ENCODE results near the gene CIZ1. TPM values are rescaled to one million over a fixed set of nuclear protein-coding genes. Genes with fewer than 3 reads are reported as not detected.
"Not testable (repeated sequence)": the region's sequence is repeated elsewhere in the genome, so short reads cannot be mapped to it uniquely, and the experiment has no call there.

The CIZ1 gene
- total RNA-seq = 142 and 143 TPM in 2 replicates

DNA sequence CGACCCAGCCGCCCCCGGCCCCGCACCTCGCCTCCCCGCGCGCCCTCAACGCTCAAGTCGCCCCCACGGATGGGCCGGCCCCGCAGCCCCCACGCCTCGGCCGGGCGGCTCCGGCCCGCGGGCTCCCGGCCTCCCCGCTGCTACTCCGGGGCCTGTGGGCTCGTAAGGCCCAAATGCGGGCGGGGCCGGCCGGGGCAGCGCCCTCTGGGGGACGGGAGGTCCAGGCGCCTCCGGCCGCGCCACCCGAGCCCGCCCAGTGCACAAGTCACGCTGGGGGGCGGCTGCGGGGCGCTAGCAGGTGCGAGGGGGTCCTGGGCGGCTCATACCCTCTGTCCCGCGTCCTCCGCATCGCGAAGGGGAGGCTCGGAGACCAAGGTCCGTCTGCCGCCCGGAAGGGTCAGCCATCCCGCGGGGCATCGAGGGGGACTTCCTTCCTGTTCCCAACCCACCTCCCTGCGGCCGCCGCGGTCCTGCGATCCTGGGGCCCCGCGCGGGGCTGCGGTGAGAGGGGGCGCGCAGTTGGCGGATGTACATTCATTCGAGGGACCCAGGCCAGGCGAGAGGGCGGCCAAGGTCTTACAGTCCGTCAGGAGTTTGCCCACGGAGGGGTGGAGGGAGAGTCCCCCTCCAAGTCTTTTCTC lies at the start of gene CIZ1:
Gene CIZ1, minus strand, starts transcription at position 167 of the 641 bp plus-strand sequence. CDS start 715 bp downstream, outside the sequence.
- Mint-ChIP-seq H3K27me3 (no peaks in the 10 kb centered on the region), H3K36me3 (ENCODE audit: low read depth) (peaks cover 22% of the 10 kb centered on the region), H3K4me3 (peak within 1 kb of the TSS; percentile 100), H3K27ac (peak within 1 kb of the TSS; percentile 92), H3K9me3 (no peaks in the 10 kb centered on the region), H3K4me1 (peaks cover 29% of the 10 kb centered on the region)
- intact Hi-C loops (cut with micrococcal nuclease) = loop anchor here (1.0 to 5.0 kb wide), 2 partner anchors 12 to 64 kb away; partner anchors contain the start of genes DNM1 and PTGES2
- peak; percentile 93 for DNase-seq

DNA sequence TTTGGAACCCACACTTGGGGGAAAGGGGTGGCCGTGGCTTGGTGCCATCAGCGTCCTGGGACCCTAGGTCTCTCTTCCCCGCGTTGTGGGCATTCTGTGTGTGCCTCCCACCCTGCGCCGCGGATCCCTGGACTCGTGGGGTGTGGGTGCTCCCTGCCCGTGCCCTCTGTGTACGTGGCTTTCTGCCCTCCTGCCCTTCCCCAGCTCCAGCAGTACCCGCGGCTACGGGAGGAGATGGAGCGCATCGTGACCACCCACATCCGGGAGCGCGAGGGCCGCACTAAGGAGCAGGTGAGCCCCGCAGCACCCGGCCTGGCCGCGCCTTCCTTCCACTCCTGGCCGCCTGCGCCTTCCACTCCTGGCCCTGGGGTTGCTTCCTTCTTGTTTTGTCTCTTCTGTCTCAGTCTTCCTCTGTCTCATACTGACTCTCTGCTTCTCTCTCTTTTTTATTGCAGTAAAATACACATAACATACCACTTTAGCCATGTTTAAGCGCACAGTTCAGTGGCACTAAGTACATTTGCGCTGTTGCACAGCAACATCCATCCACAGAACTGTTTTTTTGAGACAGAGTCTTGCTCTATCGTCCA lies 42.5 kb upstream of the CIZ1 start:
- no peak overlapping the region for H3K4me3 Mint-ChIP-seq
- no peak overlapping the region for H3K27ac Mint-ChIP-seq
- H3K4me1 Mint-ChIP-seq = no peaks in the 10 kb centered on the region
- no peaks in the 10 kb centered on the region for H3K27me3 Mint-ChIP-seq
- no peaks in the 10 kb centered on the region for H3K9me3 Mint-ChIP-seq
- intact Hi-C loops (cut with micrococcal nuclease) = no loop called here
- H3K36me3 Mint-ChIP-seq (ENCODE audit: low read depth) = no peaks in the 10 kb centered on the region
- no peak for DNase-seq

DNA sequence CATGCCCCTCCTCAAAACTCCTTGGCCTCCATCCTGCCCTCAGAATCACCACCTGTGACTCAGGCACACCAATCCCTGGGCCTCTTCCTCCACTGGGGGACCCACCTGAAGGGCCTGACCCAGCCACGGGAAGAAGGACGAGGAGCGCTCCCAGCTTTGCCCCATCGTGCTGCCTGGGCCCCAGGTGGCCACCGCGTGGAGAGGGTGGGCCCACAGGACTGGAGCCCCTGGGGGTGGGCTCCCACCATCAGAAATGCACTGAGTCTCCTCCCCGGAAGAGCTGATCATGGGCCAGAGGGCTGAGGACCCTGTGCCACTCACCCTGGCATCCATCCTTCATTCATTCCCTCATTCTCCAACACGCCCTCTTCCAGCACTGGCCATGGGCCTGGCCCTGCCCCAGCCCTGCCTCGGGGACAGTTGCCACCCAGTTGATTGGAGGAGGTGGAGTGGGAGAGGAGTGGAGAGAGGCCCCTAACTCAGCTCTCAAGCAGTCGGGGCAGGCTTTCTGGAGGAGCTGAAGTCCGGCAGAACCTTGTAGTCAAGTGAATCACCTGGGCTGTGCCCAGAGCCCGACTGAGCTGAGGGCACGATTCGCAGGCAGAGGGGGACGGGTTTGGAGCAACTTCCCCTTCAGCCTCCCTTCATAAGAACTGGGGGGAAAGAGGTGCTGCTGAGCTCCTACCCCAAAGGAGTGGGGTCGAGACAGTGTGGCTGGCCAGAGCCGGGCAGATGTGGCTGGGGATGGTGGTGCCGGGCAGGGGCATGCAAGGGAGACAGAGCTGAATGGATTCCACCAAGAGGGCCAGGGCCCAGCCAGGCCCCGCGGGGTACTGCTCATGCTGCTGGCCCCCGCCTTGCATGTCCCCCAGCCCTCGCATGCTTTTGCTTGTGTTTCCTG lies 41.4 kb upstream of the CIZ1 start:
- H3K27me3 Mint-ChIP-seq = no peaks in the 10 kb centered on the region
- no peaks in the 10 kb centered on the region for H3K36me3 Mint-ChIP-seq (ENCODE audit: low read depth)
- no peak overlapping the region for H3K27ac Mint-ChIP-seq
- no peaks in the 10 kb centered on the region for H3K9me3 Mint-ChIP-seq
- no peaks in the 10 kb centered on the region for H3K4me1 Mint-ChIP-seq
- DNase-seq = no peak
- H3K4me3 Mint-ChIP-seq = no peak overlapping the region
- intact Hi-C loops (cut with micrococcal nuclease) = no loop called here

GRCh38 chr9:128231638-128232527 lies 40.5 kb upstream of the CIZ1 start:
- Mint-ChIP-seq H3K4me1 (no peaks in the 10 kb centered on the region), H3K36me3 (ENCODE audit: low read depth) (no peaks in the 10 kb centered on the region), H3K4me3 (no peak overlapping the region), H3K9me3 (no peaks in the 10 kb centered on the region), H3K27me3 (no peaks in the 10 kb centered on the region), H3K27ac (no peak overlapping the region)
- intact Hi-C loops (cut with micrococcal nuclease) = no loop called here
- no peak for DNase-seq

DNA sequence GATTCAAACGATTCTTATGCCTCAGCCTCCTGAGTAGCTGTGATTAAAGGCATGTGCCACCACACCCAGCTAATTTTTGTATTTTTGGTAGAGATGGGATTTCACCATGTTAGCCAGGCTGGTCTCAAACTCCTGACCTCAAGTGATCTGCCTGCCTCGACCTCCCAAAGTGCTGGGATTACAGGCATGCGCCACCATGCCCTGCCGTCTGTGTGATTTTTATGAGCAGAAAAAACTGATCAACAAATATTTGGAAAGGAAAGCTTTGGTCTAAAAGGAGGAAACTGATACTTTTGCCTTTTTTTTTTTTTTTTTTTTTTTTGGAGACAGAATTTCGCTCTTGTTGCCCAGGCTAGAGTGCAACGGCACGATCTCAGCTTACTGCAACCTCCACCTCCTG lies 39.5 kb upstream of the CIZ1 start:
- H3K4me3 Mint-ChIP-seq; H3K9me3 Mint-ChIP-seq; H3K4me1 Mint-ChIP-seq; H3K27ac Mint-ChIP-seq; DNase-seq; intact Hi-C loops (cut with micrococcal nuclease); H3K27me3 Mint-ChIP-seq; H3K36me3 Mint-ChIP-seq (ENCODE audit: low read depth): not testable (repeated sequence)

DNA sequence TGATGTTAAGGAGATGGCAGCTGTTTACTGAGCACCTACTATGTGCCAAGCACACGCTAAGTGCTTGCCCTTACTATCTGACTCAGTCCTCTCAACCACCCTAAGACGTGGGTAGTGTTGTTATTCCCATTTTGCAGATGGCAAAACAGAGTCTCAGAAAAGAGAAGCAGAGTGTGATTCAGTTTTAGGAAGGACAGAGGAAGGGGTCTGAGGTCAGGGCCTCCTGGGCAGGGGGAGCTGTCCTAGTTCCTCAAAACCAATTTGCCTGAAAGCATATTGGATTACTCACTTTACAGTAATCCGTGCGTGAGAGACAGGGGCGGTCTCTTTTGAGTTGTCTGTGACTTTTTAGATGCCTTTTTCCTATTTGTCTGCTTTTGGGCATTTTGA lies 35.0 kb upstream of the CIZ1 start:
- Mint-ChIP-seq H3K27ac (no peak overlapping the region), H3K9me3 (no peaks in the 10 kb centered on the region), H3K4me3 (no peak overlapping the region), H3K27me3 (no peaks in the 10 kb centered on the region), H3K36me3 (ENCODE audit: low read depth) (no peaks in the 10 kb centered on the region), H3K4me1 (no peaks in the 10 kb centered on the region)
- intact Hi-C loops (cut with micrococcal nuclease) = no loop called here
- no peak for DNase-seq

GRCh38 chr9:128225770-128226411 lies 34.5 kb upstream of the CIZ1 start:
- Mint-ChIP-seq H3K36me3 (ENCODE audit: low read depth) (no peaks in the 10 kb centered on the region), H3K9me3 (no peaks in the 10 kb centered on the region), H3K4me1 (peaks cover under 1% of the 10 kb centered on the region), H3K27me3 (peaks cover 1% of the 10 kb centered on the region), H3K27ac (no peak overlapping the region), H3K4me3 (no peak overlapping the region)
- DNase-seq = no peak
- intact Hi-C loops (cut with micrococcal nuclease) = no loop called here

DNA sequence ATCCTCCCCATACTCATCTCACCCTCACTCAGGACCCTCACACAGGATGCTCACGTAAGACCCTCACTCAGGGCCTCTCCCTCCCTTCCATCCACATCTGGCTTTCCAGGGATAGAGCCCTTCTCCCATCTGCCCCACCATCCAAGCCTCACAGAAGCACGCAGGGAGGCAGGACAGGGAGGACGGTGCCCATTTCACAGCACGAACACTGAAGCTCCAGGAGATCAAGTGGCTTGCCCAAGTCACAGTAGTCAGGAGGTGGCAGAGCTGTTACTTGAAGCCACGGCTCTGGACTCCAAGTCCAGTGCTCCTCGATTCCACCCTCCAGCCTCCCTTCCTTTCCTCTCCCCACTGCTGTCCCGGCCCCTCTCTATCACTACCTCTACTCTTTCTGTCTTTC lies 33.5 kb upstream of the CIZ1 start:
- DNase-seq = no peak
- peaks cover 2% of the 10 kb centered on the region for H3K4me1 Mint-ChIP-seq
- H3K9me3 Mint-ChIP-seq = no peaks in the 10 kb centered on the region
- H3K36me3 Mint-ChIP-seq (ENCODE audit: low read depth) = no peaks in the 10 kb centered on the region
- no peak overlapping the region for H3K27ac Mint-ChIP-seq
- intact Hi-C loops (cut with micrococcal nuclease) = no loop called here
- peaks cover 2% of the 10 kb centered on the region for H3K27me3 Mint-ChIP-seq
- no peak overlapping the region for H3K4me3 Mint-ChIP-seq

DNA sequence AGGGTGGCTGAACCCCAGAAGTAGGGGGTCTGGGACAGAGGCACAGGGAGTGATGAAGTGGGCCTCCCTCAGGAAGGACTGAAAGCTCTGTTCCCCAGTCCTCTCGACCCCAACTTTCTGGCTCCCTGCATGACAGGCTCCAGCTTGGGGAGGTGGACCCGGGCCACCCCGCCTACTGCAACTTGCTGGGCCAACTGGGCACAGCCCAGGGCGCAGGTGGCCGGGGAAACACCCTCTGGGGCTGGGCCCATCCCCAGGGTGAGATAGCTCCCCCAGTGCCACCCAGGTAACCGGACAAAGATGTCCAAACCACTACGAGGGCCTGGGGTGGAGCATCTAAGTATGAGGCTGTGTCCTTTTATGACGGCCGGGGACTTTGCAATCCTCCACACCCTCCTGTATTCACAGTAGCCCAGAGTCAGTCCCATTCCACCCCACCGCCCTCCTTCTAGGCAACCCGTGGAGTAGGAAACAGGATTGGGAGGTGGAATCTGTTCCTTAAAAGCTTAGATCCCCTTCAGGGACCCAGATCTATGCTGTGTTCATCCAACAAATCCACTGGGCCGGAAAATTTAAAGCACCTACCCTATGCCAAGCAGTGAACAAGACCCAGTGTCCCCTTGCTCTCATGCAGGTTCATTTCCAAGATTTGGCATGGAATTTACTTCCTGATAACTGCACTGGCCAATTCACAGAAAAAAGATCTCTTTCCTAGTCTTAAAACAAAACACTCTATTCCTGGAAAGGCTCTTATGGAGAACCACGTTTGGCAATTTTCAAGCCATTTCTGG lies 31.7 kb upstream of the CIZ1 start:
- H3K27me3 Mint-ChIP-seq = peaks cover 3% of the 10 kb centered on the region
- no peak for DNase-seq
- intact Hi-C loops (cut with micrococcal nuclease) = no loop called here
- H3K4me3 Mint-ChIP-seq = no peak overlapping the region
- peaks cover 12% of the 10 kb centered on the region for H3K4me1 Mint-ChIP-seq
- H3K27ac Mint-ChIP-seq = no peak overlapping the region
- no peaks in the 10 kb centered on the region for H3K36me3 Mint-ChIP-seq (ENCODE audit: low read depth)
- no peaks in the 10 kb centered on the region for H3K9me3 Mint-ChIP-seq

DNA sequence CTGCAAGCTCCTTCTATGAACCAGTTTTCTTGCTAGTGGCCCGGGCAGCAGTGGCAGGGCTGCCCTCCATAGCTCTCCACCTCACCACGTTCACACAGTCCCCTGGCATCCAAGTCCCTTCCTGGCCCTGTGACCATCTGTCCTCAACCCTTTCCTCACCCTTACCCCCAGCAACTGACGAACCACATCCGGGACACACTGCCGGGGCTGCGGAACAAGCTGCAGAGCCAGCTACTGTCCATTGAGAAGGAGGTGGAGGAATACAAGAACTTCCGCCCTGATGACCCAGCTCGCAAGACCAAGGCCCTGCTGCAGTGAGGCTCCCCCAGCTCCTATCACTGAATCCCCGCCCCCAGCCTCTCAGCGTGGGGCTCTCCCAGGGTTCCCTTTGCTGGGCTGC lies 30.7 kb upstream of the CIZ1 start:
- Mint-ChIP-seq H3K4me3 (no peak overlapping the region), H3K27ac (no peak overlapping the region), H3K9me3 (no peaks in the 10 kb centered on the region), H3K36me3 (ENCODE audit: low read depth) (no peaks in the 10 kb centered on the region), H3K27me3 (peaks cover 3% of the 10 kb centered on the region), H3K4me1 (peaks cover 12% of the 10 kb centered on the region)
- intact Hi-C loops (cut with micrococcal nuclease) = no loop called here
- no peak for DNase-seq

DNA sequence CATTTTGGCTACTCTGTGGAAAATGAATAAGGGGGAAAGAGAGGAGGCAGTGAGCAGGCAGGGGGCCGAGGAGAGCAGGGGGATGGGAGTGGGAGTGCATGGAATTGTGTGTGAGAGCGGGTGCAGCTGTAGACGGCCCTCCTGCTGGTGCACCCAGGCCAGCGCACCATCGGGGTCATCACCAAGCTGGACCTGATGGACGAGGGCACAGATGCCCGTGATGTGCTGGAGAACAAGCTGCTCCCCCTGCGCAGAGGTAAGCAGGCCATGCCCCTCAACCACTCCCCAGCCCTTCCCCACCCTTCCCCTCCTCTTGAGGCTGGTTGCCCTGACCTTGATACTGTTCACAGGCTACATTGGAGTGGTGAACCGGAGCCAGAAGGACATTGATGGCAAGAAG lies 28.5 kb upstream of the CIZ1 start:
- intact Hi-C loops (cut with micrococcal nuclease) = no loop called here
- no peaks in the 10 kb centered on the region for H3K36me3 Mint-ChIP-seq (ENCODE audit: low read depth)
- no peak overlapping the region for H3K4me3 Mint-ChIP-seq
- peaks cover 3% of the 10 kb centered on the region for H3K27me3 Mint-ChIP-seq
- peaks cover 14% of the 10 kb centered on the region for H3K4me1 Mint-ChIP-seq
- no peaks in the 10 kb centered on the region for H3K9me3 Mint-ChIP-seq
- no peak for DNase-seq
- no peak overlapping the region for H3K27ac Mint-ChIP-seq

- intact Hi-C loops (cut with micrococcal nuclease) = loop anchor here (1.0 kb wide), 3 partner anchors 15 to 58 kb away; partner anchors contain the start of genes DNM1, GOLGA2 and SWI5
- Mint-ChIP-seq H3K27me3 (peaks cover 6% of the 10 kb centered on the region), H3K9me3 (no peaks in the 10 kb centered on the region), H3K4me1 (peaks cover 14% of the 10 kb centered on the region), H3K27ac (peak overlapping the region; percentile 78), H3K36me3 (ENCODE audit: low read depth) (no peaks in the 10 kb centered on the region), H3K4me3 (peak overlapping the region; percentile 82)
- DNase-seq = peak; percentile 99
Observed at GRCh38 chr9:128218518-128219389, 27.4 kb upstream of the CIZ1 start.

All from activated CD4-positive, alpha-beta T cell treated with anti-CD3 and anti-CD28 coated beads, Interleukin-2, amount 10 ng/mL, durations not matched to agents 24 days and 14 days (primary cell).